ENCODE measurements around the gene CXCL5. TPM values are rescaled to one million over a fixed set of nuclear protein-coding genes. Genes with fewer than 3 reads are reported as not detected.

Gene CXCL5
- total RNA-seq, 1 experiment from 2014 or later: 0.10 TPM

DNA sequence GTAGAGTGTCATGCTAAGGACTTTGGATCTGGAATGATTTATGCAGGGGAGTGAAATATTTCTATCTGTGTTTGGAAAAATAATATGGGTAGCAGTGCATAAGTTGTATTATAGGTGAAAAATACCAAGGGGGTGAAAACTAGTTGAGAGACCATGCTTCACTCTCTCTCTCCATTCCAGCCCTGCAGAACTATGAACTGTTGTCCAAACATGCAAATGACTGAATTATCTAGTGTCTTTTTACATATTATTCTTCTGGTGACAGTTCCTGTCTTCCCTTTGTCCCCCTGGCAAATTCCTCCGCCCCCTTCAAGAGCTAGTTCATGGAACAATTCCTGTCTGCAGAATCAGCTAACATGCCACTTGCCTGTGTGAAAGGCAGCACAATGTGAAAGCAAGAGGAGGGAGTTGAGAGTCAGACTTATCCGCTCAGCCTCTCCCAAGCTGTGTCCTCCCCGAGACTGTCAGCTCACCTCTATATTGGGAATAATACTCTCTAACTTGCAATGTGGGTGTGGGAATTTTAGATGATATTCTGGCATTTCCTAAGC is 19.0 kb downstream of the CXCL5 start:
- CTCF ChIA-PET: no interaction called here
- no TSS peak for BruUV-seq (replicated peaks)
- H3K27ac ChIP-seq (ENCODE audit: low read length): no peak overlapping the region

DNA sequence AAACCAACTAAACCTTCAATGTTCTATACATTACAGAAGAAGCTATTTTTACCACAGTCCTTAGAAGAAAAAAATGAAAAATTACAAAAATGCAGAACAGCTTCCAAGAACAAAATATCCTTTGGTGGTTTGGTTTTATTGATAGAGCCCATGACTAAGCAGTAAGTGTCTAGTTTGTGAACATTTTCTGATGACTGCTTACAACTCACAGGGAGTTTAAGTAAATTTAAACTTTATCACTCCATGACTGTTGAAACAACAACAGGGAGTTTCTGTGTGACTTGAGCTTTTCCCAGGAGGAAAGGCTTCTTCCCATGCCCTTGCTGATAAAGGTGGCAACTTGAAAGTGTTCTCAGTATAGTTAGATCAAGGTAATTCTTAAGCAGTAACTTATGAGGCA is 19.6 kb downstream of the CXCL5 start:
- CTCF ChIA-PET: no interaction called here
- intact Hi-C loops (cut with micrococcal nuclease; ENCODE audit: unreplicated experiment): no loop called here

More for the DNA sequence above, 19.0 kb downstream of the CXCL5 start:
- intact Hi-C loops (cut with micrococcal nuclease; ENCODE audit: unreplicated experiment) (no loop called here), in situ Hi-C loops (cut with HindIII; ENCODE audit: low pct_unique_long_range_greater_than_20kb, low sequenced_read_pairs) (no loop called here)
- no peaks in the 10 kb centered on the region for H3K36me3 ChIP-seq (ENCODE audit: control insufficient read depth, insufficient read depth, low read length)
- no peak overlapping the region for H3K4me3 ChIP-seq (ENCODE audit: low read depth in 2 of 2, low read length in 2 of 2)
- H3K27me3 ChIP-seq (ENCODE audit: control insufficient read depth, insufficient read depth, low read length): no peaks in the 10 kb centered on the region
- no peaks in the 10 kb centered on the region for H3K4me1 ChIP-seq (ENCODE audit: control insufficient read depth, insufficient read depth, low read length)
- POLR2A ChIA-PET: no interaction called here
- TF ChIP-seq, protein P1, sequence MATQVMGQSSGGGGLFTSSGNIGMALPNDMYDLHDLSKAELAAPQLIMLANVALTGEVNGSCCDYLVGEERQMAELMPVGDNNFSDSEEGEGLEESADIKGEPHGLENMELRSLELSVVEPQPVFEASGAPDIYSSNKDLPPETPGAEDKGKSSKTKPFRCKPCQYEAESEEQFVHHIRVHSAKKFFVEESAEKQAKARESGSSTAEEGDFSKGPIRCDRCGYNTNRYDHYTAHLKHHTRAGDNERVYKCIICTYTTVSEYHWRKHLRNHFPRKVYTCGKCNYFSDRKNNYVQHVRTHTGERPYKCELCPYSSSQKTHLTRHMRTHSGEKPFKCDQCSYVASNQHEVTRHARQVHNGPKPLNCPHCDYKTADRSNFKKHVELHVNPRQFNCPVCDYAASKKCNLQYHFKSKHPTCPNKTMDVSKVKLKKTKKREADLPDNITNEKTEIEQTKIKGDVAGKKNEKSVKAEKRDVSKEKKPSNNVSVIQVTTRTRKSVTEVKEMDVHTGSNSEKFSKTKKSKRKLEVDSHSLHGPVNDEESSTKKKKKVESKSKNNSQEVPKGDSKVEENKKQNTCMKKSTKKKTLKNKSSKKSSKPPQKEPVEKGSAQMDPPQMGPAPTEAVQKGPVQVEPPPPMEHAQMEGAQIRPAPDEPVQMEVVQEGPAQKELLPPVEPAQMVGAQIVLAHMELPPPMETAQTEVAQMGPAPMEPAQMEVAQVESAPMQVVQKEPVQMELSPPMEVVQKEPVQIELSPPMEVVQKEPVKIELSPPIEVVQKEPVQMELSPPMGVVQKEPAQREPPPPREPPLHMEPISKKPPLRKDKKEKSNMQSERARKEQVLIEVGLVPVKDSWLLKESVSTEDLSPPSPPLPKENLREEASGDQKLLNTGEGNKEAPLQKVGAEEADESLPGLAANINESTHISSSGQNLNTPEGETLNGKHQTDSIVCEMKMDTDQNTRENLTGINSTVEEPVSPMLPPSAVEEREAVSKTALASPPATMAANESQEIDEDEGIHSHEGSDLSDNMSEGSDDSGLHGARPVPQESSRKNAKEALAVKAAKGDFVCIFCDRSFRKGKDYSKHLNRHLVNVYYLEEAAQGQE (IDR thresholded peaks at IDR 0.05; ENCODE audit: insufficient read depth in 1 of 2, low read depth in 2 of 2, low read length in 1 of 2): no peak
- TF ChIP-seq SIN3A (IDR thresholded peaks at IDR 0.05; ENCODE audit: borderline replicate concordance, insufficient read depth, low read depth, low read length): no peak
- TF ChIP-seq TCF7L2 (IDR thresholded peaks at IDR 0.05; ENCODE audit: low read depth, low read length): no peak
- TF ChIP-seq POLR2AphosphoS5 (IDR thresholded peaks at IDR 0.05; ENCODE audit: low read depth, low read length): no peak
- TF ChIP-seq, protein P2, sequence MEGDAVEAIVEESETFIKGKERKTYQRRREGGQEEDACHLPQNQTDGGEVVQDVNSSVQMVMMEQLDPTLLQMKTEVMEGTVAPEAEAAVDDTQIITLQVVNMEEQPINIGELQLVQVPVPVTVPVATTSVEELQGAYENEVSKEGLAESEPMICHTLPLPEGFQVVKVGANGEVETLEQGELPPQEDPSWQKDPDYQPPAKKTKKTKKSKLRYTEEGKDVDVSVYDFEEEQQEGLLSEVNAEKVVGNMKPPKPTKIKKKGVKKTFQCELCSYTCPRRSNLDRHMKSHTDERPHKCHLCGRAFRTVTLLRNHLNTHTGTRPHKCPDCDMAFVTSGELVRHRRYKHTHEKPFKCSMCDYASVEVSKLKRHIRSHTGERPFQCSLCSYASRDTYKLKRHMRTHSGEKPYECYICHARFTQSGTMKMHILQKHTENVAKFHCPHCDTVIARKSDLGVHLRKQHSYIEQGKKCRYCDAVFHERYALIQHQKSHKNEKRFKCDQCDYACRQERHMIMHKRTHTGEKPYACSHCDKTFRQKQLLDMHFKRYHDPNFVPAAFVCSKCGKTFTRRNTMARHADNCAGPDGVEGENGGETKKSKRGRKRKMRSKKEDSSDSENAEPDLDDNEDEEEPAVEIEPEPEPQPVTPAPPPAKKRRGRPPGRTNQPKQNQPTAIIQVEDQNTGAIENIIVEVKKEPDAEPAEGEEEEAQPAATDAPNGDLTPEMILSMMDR (IDR thresholded peaks at IDR 0.05): no peak
- ATAC-seq (no peak), DNase-seq (ENCODE audit: low read depth, low spot score) (no peak)
- no peaks in the 10 kb centered on the region for H3K9me3 ChIP-seq (ENCODE audit: control insufficient read depth, insufficient read depth, low read depth, low read length)

More for the DNA sequence above, 19.6 kb downstream of the CXCL5 start:
- POLR2A ChIA-PET: no interaction called here
- no TSS peak for BruUV-seq (replicated peaks)
- in situ Hi-C loops (cut with HindIII; ENCODE audit: low pct_unique_long_range_greater_than_20kb, low sequenced_read_pairs): no loop called here
- TF ChIP-seq, protein P1 (IDR thresholded peaks at IDR 0.05; ENCODE audit: insufficient read depth in 1 of 2, low read depth in 2 of 2, low read length in 1 of 2): no peak
- TF ChIP-seq TCF7L2 (IDR thresholded peaks at IDR 0.05; ENCODE audit: low read depth, low read length): no peak
- TF ChIP-seq, protein P2 (IDR thresholded peaks at IDR 0.05): no peak
- no peak overlapping the region for H3K27ac ChIP-seq (ENCODE audit: low read length)
- no peaks in the 10 kb centered on the region for H3K9me3 ChIP-seq (ENCODE audit: control insufficient read depth, insufficient read depth, low read depth, low read length)
- H3K27me3 ChIP-seq (ENCODE audit: control insufficient read depth, insufficient read depth, low read length): no peaks in the 10 kb centered on the region
- DNase-seq (ENCODE audit: low read depth, low spot score) (no peak), ATAC-seq (no peak)
- H3K4me1 ChIP-seq (ENCODE audit: control insufficient read depth, insufficient read depth, low read length): no peaks in the 10 kb centered on the region
- H3K36me3 ChIP-seq (ENCODE audit: control insufficient read depth, insufficient read depth, low read length): no peaks in the 10 kb centered on the region
- H3K4me3 ChIP-seq (ENCODE audit: low read depth in 2 of 2, low read length in 2 of 2): no peak overlapping the region

Data from Panc1 (cell line).